Iris pigment epithelial cell (primary cell): Measurements from ENCODE around the gene LRIT2.
A peak's percentile ranks its signal among the peaks of the same experiment; 100 is the strongest.
"Not testable (repeated sequence)": the region's sequence is repeated elsewhere in the genome, so short reads cannot be mapped to it uniquely, and the experiment has no call there.

ENCODE experiments used
- DNase-seq: peaks from one replicate; pipeline ENCODE4 v3.0.0-alpha.2; 2011; ENCODE audit warnings: low read depth

Gene LRIT2

DNA sequence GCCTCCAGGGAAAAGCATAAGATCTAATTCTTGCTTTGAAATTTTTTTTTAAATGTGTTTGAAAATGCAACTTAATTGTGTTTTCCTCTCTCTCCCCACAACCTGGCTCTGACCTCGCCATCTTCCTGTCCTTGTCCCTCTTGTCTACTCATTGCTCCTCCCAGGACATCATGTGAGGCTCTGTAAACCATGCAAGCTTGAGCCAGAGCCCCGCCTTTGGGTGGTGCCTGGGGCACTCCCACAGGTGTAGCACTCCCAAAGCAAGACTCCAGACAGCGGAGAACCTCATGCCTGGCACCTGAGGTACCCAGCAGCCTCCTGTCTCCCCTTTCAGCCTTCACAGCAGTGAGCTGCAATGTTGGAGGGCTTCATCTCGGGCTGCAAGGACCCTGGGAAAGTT is 40.8 kb downstream of the LRIT2 start:
- DNase-seq: no peak

GRCh38 chr10:84181631-84182030 is 43.7 kb downstream of the LRIT2 start:
- no peak for DNase-seq

DNA sequence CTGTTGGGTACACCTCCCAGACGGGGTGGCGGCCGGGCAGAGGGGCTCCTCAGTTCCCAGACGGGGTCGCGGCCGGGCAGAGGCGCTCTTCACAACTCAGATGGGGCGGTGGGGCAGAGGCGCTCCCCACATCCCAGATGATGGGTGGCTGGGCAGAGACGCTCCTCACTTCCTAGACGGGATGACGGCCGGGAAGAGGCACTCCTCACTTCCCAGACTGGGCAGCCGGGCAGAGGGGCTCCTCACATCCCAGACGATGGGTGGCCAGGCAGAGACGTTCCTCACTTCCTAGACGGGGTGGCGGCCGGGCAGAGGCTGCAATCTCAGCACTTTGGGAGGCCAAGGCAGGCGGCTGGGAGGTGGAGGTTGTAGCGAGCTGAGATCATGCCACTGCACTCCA is 45.0 kb downstream of the LRIT2 start:
- not testable (repeated sequence) for DNase-seq

DNA sequence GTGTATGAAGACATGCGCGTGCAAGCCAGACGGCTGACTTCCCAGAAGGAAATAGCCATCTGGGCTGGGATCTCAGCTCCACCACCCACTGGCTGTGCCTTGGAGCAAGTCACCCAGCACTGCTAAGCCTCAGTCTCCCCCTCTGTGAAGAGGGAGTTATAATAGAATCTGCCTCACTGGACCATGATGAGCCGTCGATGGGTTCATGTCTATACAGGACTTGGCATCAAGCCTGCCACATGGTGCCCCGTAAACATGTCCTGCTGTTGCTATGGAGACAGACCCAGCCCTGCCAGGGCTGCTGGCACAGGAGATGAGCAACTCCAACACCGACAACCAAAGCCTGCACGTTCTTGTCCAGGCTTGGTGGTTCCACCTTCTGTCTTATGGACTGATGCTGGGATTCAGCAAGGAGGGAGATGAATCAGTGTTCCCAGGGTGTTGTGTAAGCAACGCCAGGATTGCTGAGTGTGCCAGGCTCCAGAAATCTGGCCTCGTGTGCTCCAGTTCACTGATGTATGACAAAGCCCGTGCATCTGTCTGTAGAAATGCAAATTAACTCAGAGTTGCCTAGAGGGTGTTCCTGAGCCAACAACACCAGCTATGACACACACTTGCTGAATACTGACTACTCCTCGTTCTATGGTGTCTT is 46.2 kb downstream of the LRIT2 start:
- DNase-seq: peak; percentile 38

GRCh38 chr10:84178160-84178609 is 47.2 kb downstream of the LRIT2 start:
- DNase-seq: no peak

DNA sequence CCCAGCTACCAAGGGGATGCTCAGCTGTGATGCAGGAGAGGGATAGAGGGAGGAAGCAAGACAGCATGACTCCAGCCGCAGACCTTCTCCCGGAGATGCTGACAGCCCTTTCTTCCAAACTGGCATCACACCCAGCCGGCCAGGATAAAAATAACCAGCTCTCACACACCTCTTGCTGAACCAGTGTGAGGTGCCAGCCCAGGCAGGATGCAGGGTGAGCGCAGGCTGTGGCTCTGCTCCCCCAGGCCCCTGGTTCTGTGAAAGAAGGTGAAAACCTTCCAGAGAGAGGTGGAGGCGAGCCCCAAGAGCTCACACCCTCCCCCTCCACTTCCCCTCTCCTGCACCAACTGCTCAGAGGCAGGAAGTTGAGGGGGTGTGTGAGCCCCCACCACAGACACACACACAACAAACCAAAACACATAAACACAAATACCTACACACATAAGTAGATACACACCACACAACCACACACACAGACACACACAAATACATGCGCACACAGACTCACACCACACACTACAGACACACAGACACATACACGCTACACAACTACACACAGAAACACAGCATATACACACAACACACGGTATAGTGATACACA is 47.7 kb downstream of the LRIT2 start:
- DNase-seq: no peak

DNA sequence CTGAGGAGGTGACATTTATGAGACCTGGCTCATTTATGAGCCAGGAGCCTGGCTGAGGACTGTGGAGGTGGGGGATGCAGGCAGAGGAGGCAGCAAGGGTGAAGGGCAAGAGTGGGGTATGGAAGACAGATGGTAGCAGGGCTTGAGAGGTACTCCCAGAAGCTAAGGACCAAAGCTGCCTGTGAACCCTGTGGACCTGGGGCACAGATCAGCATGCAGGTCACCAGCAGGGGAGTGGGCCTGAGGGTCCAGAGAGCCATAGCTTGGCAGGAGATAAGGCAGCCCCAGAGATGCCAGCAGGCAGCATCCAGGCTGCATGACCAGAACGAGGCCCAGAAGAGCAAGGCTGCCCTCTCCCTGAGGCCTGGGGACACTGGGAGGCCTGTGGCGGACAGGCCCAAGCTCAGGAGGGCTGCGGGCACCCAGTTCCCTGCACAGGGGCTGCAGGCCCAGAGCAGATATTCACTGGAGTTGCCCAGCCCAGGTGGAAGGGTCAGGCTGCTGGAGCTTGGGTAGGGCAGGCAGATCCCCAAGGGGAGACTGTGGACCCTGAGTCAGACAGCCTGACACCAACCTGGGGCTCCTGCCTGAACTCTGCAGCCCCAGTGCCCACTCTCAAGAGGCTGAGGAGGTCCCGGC is 48.4 kb downstream of the LRIT2 start:
- DNase-seq: no peak

DNA sequence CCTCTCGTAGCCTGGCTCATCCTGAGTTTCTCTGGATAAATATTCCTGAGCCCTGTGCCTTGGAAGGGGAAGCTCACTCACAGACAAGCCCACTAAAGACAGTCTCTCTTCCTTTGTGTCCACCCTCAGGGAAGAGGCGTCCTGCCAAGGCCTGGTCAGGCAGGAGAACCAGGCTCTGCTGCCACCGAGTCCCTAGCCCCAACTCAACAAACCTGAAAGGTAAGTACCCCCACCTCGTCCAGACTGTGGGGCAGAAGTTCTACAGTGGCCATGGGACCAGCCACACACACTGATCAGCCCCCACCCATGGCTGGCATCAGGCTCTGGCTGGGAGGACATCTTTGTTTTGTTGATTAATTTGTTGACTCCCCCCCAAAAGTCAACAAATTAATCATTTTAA is 49.0 kb downstream of the LRIT2 start:
- no peak for DNase-seq

GRCh38 chr10:84175436-84175835 is 49.9 kb downstream of the LRIT2 start:
- no peak for DNase-seq

DNA sequence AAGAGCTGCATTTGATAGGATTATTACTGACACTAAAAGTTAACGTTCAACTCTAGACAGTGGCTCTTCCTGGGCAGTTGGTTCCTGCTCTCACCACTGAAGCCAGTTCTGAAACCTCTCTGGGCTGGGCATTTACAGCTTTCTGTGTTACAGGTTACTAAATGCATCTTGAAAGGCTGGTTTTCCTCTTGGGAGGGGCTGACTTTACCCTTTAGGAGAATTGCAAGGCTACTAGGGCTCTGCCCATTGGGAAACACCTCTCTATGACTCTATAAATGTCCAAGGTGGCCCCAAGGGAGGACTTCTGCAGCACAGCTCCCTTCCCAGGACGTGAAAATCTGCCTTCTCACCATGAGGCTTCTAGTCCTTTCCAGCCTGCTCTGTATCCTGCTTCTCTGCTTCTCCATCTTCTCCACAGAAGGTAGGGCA is 51.8 kb downstream of the LRIT2 start, which contains the start of gene GPR15LG:
TSS of gene GPR15LG (plus strand) at position 301 of the 429 bp plus-strand sequence. CDS start at position 352, 51 bp downstream.
- no peak for DNase-seq

GRCh38 chr10:84172467-84173356 is 52.6 kb downstream of the LRIT2 start:
- DNase-seq: no peak

DNA sequence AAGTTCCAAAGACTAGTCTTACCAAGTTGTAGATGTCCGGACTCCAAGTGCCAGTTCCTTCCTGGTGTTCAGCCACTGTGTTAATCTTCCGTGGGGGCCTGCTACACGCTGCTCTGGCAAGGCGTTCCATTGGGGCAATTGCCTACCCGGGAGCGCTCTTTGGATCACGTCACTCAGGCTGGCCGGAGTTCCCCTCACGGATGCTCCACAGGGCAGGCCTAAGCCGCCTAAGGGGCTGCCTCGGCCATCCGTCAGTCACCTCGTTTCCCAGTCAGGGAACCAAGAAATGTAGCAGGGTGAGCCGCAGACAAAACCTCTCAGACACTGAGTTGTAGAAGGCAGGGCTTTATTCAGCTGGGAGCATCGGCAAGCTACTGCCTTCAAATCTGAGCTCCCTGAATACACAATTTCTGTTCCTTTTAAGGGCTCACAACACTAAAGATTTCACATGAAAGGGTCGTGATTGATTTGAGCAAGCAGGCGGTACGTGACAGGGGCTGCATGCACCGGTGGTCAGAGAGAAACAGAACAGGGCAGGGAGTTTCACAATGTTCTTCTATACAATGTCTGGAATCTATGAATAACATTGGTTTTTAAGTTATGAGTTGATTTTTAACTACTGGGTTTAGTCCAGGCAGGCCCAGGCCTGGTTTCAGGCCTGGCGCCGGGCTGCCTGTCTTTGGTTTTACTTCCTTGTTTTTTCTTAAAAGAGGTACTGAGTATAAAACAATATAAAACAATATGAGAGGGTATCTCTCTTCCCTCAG is 53.5 kb downstream of the LRIT2 start:
- not testable (repeated sequence) for DNase-seq

DNA sequence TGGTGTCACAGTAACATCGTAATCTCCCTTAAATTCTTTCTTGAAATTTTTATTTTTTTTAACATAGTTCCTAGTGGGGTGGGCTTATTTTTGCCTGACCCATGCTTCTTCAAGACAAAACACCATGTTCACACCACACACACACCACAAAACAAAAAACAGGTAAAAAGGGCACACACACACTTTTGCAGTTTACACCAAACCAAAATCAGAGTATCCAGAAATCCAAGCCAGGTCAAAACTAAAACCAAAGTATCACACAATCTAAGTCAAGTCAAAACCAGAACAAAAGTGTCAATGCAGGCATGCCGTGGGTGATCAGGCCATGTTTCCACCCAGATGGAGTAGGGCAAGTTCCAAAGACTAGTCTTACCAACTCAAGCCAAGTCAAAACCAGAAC is 54.1 kb downstream of the LRIT2 start:
- not testable (repeated sequence) for DNase-seq
